HT-29 (cell line): Measurements from ENCODE around the gene HHAT. TPM values are rescaled to one million over a fixed set of nuclear protein-coding genes. Genes with fewer than 3 reads are reported as not detected.

Source experiments
- DNase-seq: peaks from one replicate; pipeline ENCODE4 v3.0.0-alpha.2; 2015; ENCODE audit warnings: low spot score
- total RNA-seq: library from RNA; depleted of rRNA; stranded (reverse); fragments of >200 nt; shearing (Covaris generic); gene quantifications from 2 replicates; pipeline ENCODE4 v1.2.3, GENCODE V29; 2014

Gene HHAT
- total RNA-seq, 1 experiment from 2014 or later, result 0.46 TPM

GRCh38 chr1:210683403-210684047, 354.8 kb downstream of the HHAT start:
- no peak for DNase-seq

- DNase-seq, result no peak
These were observed 356.0 kb downstream of the HHAT start for GRCh38 chr1:210684466-210685294.

GRCh38 chr1:210685295-210685650, 356.6 kb downstream of the HHAT start:
- DNase-seq, result no peak

GRCh38 chr1:210686841-210687240, 358.1 kb downstream of the HHAT start:
- DNase-seq, result no peak

GRCh38 chr1:210687582-210688279, 359.0 kb downstream of the HHAT start:
- no peak for DNase-seq

- no peak for DNase-seq
These were observed 360.0 kb downstream of the HHAT start for GRCh38 chr1:210688512-210689234.

GRCh38 chr1:210689826-210690225, 361.1 kb downstream of the HHAT start:
- no peak for DNase-seq

GRCh38 chr1:210690236-210690635, 361.5 kb downstream of the HHAT start:
- DNase-seq, result no peak

GRCh38 chr1:210691039-210691610, 362.4 kb downstream of the HHAT start:
- DNase-seq, result no peak

GRCh38 chr1:210692796-210693195, 364.1 kb downstream of the HHAT start:
- no peak for DNase-seq

GRCh38 chr1:210695026-210695425, 366.3 kb downstream of the HHAT start:
- no peak for DNase-seq

GRCh38 chr1:210696709-210697108, 368.0 kb downstream of the HHAT start:
- DNase-seq, result no peak

- no peak for DNase-seq
These were observed 368.5 kb downstream of the HHAT start for GRCh38 chr1:210697185-210697584.

- no peak for DNase-seq
These were observed 370.0 kb downstream of the HHAT start for GRCh38 chr1:210698661-210699060.

GRCh38 chr1:210700083-210700482, 371.4 kb downstream of the HHAT start:
- DNase-seq, result no peak

- no peak for DNase-seq
These were observed 371.8 kb downstream of the HHAT start for GRCh38 chr1:210700511-210700910.

GRCh38 chr1:210702506-210702905, 373.8 kb downstream of the HHAT start:
- DNase-seq, result no peak

- no peak for DNase-seq
These were observed 374.9 kb downstream of the HHAT start for GRCh38 chr1:210703593-210703992.

GRCh38 chr1:210705086-210705485, 376.4 kb downstream of the HHAT start:
- no peak for DNase-seq

- DNase-seq, result no peak
These were observed 377.5 kb downstream of the HHAT start for GRCh38 chr1:210706246-210706645.
